ENCODE results near the gene GABPB1.

The GABPB1 gene

DNA sequence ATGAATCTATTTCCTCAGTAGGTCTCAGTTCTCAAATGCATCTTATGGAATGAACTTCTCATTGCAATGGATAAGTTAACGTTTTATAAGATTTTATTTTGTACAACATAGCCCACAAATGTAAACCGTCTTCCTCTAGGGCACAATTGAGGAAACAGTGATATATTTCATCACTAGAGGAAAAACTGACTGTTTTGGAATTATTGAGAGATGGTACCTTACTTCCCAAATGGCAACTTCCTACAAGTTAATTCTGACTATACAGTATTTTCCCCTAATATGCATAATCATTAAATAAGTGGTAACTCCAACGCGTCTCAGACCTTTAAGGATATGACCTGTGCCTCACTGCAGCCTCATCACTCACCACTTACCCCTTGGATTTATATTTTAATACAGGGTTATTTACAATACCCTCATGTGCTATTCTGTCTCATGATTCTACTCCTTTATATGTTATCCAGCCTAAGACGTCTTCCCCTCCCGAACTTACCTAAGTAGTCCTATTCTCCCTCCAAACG lies 13.3 kb downstream of the GABPB1 start:
- no peak for DNase-seq

DNA sequence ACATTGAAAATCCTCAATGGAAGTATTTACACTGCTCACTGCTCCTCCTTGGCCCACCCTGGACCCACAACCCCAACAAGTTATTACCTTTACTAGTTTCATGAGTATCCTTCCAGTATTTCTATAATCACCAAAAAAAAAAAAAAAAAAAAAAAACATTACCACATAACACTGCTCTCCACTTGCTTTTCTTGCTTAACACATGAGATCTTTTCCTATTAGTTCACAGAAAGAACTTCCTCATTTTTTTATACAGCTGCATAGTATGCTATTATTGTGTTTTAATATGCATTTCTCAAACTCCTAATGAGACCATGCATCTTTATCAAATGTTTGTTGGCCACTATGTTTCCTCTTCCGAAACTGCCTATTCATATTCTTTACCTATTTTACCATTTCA lies 14.6 kb downstream of the GABPB1 start:
- no peak for DNase-seq

DNA sequence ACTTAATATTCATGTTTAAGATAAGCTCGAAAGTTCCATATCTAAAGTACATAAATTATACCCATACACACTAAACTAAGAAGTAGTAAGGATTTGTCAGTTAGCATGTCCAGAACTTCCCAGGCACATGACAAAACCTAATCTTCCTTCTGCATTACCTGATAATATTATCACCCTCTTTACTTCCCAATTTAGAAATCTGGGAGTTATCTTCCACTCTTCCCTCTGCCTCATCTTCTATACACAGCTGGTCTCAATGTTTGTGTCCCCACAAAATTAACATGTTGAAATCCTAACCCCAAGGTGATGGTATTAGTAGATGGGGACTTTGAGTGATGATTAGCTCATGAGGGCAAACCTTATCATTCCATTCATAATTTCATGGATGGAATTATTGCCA lies 15.3 kb downstream of the GABPB1 start:
- no peak for DNase-seq

- DNase-seq: no peak
These were observed 19.7 kb downstream of the GABPB1 start for GRCh38 chr15:50335251-50335650.

- DNase-seq: no peak
These were observed 21.8 kb downstream of the GABPB1 start for GRCh38 chr15:50333229-50333628.

DNA sequence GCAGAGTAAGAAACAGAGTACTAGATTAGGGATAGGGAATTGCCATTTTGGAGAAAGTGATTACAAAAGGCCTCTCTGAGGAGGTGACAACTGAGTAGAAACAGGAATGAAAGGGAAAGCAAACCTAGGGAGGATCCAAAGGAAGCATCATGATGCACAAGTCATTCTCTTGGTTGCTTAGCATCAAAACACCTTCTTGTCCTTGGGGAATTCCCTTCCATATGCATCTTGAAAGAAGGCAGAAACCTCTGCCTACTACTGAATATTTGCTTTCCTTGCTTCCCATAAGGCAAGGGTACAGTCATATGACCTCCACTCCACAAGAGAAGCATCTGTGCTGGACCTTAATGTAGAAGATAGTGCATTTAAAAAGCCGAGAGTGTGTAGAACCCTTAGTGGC lies 24.1 kb downstream of the GABPB1 start:
- no peak for DNase-seq

GRCh38 chr15:50328116-50328515 lies 26.9 kb downstream of the GABPB1 start:
- no peak for DNase-seq

DNA sequence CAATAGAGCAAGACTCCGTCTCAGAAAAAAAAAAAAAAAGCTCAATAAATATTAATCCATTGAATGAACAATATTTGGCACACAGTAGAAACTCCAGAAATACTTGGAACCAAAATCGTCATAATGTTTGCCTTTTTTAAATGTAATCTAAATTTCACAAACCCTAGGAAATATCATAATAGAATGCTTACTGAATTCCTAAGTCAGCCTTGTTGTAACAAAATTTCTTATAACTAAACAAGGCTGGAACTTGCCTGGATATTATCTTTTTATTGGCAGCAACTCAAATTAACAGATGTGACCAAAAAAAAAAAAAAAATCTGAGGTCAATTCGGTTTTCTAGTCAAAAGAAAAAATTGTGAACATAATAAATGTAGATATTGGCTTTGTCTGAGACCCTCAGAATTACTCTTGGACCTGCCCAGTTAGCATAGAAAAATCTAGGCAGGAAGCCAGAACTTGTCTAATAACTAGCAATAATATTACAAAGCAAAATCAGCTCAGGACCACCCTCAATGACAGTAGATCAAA lies 33.3 kb downstream of the GABPB1 start:
- no peak for DNase-seq

DNA sequence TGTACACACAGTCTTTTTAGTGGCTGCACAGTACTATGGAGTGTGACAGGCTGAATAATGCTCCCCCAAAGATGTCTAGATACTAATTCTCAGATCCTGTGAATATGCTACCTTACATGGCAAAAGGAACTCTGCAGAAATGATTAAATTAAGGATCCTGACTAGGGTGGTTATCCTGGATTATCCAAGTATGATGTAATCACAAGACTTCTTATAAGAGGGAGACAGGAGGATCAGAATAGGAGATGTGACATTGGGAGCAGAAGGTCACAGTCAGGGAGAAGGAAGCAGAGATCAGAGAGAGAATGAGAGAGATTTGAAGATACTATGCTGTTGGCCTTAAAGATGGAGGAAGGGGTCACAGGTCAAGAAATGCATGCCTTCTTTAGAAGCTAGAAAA lies 34.5 kb downstream of the GABPB1 start:
- no peak for DNase-seq

GRCh38 chr15:50318697-50319096 lies 36.3 kb downstream of the GABPB1 start:
- no peak for DNase-seq

GRCh38 chr15:50315814-50316630 lies 39.0 kb downstream of the GABPB1 start:
- DNase-seq: no peak

GRCh38 chr15:50312636-50313035 lies 42.4 kb downstream of the GABPB1 start:
- no peak for DNase-seq

- no peak for DNase-seq
These were observed 47.2 kb downstream of the GABPB1 start for GRCh38 chr15:50307799-50308198.

DNA sequence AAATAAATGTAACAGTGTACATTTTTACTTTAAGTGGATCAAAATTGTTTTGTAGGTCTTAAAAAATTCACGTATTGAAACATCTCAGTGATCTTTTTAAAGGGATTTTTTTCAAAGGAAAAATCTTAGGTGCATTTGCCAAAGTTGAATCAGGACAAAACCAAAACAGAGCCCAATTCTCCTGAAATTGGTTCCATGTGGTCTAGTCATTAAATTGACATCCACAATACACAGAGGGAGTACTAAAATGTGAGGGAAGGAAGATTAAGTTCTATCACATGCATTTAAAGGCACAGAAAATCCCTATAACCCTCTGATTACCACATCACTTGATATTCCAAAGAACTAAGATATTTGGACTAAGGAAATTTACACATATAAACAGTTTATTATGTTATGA lies 50.2 kb downstream of the GABPB1 start:
- DNase-seq: no peak

DNA sequence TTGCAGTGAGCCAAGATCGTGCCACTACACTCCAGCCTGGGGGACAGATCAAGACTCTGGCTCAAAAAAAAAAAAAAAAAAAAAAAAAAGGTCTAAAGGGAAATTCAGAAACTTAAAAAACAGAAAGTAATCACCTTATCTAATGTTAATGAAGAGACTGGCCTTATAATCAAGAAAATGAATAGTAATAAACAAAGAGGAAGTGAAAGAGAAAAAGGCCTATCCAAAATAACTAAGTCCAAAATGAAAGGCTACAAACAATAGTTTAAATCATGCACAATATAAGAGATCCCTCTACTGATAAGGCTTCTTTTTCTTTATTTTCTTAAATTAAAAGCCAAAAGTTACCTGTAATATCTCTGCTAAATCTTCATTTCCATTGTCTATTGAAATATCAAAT lies 52.4 kb downstream of the GABPB1 start:
- no peak for DNase-seq

GRCh38 chr15:50298340-50298739 lies 56.7 kb downstream of the GABPB1 start:
- DNase-seq: no peak

- no peak for DNase-seq
These were observed 59.0 kb downstream of the GABPB1 start for GRCh38 chr15:50295966-50296365.

GRCh38 chr15:50289749-50290148 lies 65.2 kb downstream of the GABPB1 start:
- no peak for DNase-seq

DNA sequence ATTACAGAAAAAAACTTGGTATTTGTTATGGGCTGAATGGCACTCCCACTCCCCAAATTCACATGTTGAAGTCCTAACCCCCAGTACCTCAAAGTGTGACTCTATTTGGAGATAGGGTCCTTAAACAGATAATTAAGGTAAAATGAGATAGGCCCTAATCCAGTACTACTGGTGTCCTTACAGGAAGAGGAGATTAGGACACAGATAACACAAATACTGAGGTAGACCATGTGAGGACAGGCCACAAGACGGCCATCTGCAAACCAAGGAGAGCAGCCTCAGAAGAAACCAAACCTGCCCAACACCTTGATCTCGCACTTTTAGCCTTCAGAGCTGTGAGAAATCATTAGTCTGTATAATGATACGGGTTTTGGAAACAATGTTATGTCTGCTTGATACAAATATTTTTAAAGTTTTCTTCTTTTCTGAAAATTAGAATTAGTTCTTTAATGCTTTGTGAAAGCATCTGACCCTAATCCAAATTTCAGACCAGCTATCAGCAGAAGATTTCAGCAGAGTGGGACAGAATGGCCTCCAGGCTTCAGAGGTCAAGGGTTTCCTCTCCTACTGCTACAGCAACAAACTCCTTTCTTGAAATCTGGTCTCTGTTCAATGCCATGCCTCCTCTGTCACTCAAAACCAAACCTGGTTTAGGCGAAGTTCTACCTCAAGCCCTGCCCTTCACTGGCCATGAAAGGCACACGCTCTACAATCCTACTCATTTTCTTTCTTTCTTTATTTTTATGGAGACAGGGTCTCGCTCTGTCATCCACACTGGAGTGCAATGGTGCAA lies 67.5 kb downstream of the GABPB1 start:
- no peak for DNase-seq

GRCh38 chr15:50281427-50281826 lies 73.6 kb downstream of the GABPB1 start:
- DNase-seq: no peak

DNA sequence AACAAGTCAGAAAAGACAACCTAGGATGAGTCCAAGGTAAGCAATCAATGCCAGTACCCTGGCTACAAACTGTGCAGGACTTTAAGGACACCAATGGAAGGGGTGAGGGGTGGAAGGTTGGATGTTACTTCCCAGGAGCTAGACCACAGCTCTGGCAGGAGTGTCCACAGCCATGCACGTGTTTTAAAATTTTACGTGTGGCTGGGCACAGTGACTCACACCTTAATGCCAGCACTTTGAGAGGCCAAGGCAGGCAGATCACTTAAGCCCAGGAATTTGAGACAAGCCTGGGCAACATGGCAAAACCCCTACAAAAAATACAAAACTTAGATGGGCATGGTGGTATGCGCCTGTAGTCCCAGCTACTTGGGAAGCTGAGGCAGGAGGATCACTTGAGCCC lies 74.7 kb downstream of the GABPB1 start:
- no peak for DNase-seq

GRCh38 chr15:50278496-50278895 lies 76.5 kb downstream of the GABPB1 start:
- DNase-seq: no peak

GRCh38 chr15:50277370-50277769 lies 77.6 kb downstream of the GABPB1 start:
- no peak for DNase-seq

GRCh38 chr15:50275908-50276307 lies 79.1 kb downstream of the GABPB1 start:
- no peak for DNase-seq
